GM19239 (cell line): ENCODE results near the gene FBXL3.

Experiments used
- DNase-seq: peaks from one replicate; pipeline ENCODE4 v3.0.0; 2011; ENCODE audit warnings: low spot score; ENCODE audit not compliant: insufficient read length
- FAIRE-seq: peaks from 2 replicates; lab custom pipeline; 2011; peaks lifted over from hg19 to GRCh38; lab: Jason Lieb, UNC

FBXL3 gene, protein sequence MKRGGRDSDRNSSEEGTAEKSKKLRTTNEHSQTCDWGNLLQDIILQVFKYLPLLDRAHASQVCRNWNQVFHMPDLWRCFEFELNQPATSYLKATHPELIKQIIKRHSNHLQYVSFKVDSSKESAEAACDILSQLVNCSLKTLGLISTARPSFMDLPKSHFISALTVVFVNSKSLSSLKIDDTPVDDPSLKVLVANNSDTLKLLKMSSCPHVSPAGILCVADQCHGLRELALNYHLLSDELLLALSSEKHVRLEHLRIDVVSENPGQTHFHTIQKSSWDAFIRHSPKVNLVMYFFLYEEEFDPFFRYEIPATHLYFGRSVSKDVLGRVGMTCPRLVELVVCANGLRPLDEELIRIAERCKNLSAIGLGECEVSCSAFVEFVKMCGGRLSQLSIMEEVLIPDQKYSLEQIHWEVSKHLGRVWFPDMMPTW

DNA sequence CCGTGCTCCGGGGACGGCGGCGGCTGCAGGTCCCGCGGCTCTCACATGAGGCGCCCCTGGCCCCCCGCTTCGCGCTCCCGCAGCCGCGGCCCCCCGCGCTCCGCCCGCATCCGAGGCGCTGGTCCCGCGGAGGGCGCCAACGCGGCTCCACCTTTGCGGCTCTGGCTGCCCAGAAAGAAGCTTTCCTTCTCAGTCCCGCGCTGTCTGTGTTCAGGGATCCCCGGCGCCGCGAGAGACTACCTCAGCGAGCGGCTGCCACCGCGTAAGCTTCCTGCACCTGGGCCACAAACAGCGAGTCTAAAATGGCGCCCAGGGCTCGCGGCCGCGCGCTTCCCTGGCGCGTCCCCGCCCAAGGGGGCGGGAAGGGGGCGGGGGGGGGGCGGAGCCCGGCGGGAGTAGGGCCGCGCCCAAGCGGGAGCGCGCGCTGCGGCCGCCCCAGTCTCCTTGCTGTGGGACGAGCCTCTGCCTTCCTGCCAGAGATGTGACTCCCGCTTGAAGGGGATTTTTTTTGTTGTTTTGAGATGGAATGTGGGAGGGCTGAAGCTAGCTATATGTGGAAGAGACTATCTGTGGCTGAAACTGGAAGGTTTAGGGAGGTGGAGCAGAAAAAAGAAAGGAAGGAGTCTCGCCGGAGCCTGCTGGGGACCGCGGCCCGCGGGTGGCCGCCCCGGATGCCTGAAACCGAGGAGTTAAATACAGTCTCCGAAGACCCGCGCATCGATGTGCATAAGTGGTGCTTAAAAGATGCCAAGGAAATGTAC, at the start of gene FBXL3:
Gene FBXL3 (minus strand): TSS at position 299 of the 761 bp plus-strand sequence. CDS start 5,299 bp downstream, outside the sequence.
- FAIRE-seq: peak; percentile 82
- DNase-seq: peak; percentile 77

DNA sequence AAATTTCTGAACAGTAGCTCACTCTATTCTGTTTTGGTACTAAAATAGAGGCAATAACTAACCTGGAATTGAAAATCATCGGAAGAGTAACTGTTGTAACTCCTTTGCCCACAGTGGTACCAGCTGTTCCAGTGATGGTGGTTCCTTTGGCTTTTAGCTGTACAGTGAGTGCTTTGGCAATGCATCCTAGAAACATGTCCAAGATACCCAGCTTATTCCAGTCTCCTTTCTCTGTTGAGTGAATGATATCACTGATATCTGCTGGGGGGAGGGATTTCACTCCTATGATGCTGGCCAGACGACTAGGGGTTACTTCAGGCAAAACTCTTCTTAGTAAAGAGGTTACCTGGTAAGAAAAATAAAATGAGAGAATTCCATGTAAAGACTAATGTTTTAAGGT, 40.6 kb upstream of the FBXL3 start:
- FAIRE-seq: no peak

DNA sequence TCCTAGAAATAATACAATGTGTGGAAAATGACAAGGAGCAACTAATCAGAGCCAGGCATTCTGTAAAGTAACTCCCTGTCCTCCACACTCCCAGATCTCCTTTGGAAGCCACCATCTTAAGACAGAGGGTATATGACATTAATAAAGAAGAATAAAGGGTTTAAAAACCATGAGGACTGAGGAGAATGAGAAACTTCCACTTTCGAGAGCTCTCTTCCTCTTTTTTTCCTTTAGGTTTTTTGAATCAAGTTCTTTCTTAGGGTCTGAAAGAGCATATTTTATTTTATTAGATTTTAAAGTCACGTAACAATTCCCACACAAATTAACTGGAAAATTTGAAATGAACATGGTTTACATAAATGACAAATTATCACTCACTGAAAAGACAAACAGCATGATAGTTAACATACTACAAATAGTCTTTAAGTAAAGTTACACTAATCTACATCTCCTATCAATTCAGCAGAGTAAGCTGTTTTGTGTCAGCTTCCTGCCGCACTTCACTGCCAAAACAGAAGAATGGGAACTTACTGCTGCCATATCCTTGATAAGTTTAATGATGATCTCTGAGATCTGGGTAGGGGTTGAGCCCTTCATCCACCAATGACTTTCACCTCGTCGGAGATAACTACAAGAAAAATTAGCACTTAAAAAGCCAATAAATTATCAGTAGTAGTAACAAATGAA, 38.6 kb upstream of the FBXL3 start:
- DNase-seq: no peak
- FAIRE-seq: peak; percentile 37

More for the DNA sequence above, 40.6 kb upstream of the FBXL3 start:
- no peak for DNase-seq

DNA sequence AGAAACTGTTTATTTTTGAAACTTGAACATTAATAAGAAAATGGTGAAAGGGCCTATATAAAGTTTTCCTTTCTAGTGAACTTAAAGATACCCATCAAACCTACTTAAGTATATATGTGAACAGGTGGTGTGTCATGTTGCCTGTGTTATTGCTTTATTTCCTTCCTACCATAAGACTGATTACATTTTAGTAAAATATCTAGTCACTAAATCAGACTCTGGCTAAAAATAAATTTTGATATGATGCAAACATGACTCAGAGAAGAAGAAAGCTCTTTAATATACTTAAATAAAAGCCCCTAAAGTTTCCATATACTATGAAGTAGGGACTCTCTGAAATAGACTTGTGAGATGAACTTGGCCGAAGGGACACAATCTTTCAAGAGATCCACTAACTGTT, 35.1 kb upstream of the FBXL3 start:
- no peak for FAIRE-seq

DNA sequence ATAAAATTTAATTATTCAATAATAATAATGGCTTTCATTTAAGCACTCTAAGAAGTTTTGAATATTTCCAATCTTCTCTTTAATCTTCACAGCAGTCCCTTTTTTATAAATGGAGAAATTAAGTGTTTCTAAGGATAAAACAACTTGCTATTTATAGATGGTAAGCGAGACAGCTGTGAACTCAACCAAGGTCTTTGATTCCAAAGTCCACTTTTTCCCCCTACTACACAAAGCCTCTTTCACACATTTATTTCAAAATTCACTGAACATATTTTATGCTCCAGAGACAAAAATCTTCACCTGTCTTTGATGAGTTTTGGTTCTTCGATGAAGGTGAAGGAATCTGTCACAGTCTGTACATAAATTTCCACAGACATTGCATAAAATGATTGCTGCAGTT, 34.4 kb upstream of the FBXL3 start:
- FAIRE-seq (no peak), DNase-seq (no peak)

More for the DNA sequence above, 35.1 kb upstream of the FBXL3 start:
- DNase-seq: no peak

DNA sequence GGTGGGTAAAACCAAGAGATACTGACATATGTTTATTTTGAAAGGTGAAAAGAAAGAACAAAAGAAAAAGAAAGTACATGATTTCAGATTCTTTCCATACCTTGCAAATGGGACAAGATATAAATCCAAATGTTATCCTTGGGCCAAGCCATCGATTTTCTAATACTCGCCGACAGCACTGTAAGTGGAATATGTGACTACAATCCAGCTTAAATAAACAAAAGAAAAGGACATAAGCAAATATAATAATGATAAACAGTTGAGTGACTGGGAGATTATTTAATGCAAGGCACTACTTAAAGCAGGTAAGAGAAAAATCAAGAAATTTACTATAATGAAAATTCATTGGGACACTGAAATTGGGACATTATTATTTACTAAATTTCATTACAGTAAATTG, 29.9 kb upstream of the FBXL3 start:
- no peak for FAIRE-seq
- DNase-seq: no peak

DNA sequence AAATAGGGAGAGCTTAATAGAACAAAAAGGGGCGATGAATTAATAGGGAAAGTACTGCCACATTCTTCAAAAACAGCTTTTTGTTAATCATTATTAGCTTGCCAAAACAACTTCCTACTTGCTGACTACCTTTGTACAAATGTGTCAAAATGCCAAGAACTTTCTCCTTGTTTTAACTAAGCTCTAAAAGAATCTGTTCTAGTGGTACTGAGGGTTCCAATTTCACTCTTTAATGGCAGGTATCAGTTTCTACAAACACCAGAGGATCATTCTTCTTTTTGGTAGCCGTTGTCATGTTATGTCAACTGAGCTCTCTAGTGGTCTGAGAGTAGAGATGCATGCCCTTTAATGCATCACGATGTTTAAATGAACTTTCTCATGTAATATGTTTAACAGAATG, 29.4 kb upstream of the FBXL3 start:
- peak; percentile 57 for FAIRE-seq

DNA sequence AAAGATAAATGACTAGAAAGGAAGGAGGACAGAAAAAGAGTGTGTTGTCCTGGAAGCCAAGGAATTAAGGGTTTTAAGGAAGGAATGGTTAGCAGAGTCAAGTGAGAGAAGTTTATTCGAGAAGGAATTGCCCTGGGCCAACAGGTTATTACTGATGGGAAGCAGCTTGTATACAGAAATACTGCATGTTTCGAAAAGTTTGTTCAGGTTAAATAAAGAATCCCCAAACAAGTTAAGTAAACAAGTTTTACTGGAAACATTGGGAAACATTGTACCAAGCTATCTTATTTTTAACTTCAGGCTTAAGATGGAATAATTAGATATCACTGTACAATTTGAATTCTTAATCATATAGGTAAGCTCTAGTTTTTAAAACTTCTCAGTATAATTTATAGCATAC, 28.2 kb upstream of the FBXL3 start:
- FAIRE-seq (no peak), DNase-seq (no peak)

More for the DNA sequence above, 29.4 kb upstream of the FBXL3 start:
- DNase-seq: no peak

DNA sequence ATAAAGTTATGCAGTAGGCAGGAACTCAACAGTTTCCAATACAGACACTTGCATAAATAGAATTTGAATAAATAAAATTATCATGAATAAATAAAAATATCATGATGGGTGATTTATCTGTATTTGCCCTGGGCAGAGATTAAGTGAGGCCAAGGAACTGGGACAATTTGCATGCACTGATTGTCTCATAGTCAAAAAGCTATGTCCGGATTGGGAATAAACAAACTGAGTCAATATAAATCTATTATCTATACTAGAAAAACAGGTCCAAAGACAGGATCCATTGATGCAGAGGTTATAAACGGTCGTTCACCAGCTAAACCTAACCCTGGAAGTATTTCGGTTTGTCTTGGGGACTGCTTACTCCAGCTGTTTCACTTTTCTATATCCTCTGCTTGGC, 26.2 kb upstream of the FBXL3 start:
- DNase-seq (no peak), FAIRE-seq (no peak)

DNA sequence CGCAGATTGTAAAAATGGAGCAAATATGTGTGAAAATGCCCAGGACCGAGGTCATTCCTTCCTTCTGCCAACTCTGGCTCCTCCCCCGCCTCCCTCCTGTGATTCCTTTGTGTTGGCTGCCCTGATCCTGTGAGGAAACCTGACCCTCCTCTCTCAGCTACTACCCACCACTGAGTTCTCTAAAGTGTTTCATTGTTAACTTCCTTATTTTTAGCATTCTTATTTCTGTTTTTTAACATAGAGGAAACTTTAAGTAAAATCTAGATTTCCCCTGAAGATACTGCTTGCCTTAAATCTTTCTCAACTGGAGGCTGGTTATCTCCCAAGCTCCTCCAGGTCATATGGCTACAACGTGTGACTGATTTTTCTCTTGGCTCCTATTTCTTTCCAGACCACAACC, 21.7 kb upstream of the FBXL3 start:
- no peak for DNase-seq
- peak; percentile 21 for FAIRE-seq

DNA sequence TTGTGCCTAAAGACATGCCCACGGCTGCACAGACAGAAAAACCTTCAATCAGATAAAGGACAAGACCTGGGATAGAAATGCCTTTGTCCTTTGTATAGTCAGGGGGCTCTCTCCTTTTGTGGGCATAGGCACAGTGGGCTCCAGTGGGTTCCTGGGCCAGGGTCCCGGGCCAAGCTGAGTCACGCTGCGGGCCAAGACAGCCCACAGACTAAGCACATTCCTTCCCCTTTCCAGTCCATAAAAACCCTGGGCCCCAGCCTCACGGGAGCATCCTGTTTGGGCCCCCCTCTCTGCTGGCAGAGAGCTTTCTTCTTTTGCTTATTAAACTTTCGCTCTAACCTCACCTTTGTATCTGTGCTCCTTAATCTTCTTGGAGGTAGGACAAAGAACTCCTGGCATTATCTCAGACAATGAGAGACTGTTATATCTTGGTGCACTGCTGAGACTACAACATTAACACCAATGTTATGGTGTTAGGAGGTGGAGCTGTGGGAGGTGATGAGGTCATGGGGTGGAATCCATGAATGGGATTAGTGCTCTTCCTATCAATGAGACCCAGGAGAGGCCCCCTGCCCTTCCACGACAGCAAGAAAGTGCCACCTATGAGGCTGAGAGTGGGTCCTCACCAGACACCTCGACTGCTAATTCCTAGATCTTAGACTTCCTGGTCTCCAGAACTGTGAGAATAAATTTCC, 20.8 kb upstream of the FBXL3 start:
- FAIRE-seq: no peak
- DNase-seq: no peak

DNA sequence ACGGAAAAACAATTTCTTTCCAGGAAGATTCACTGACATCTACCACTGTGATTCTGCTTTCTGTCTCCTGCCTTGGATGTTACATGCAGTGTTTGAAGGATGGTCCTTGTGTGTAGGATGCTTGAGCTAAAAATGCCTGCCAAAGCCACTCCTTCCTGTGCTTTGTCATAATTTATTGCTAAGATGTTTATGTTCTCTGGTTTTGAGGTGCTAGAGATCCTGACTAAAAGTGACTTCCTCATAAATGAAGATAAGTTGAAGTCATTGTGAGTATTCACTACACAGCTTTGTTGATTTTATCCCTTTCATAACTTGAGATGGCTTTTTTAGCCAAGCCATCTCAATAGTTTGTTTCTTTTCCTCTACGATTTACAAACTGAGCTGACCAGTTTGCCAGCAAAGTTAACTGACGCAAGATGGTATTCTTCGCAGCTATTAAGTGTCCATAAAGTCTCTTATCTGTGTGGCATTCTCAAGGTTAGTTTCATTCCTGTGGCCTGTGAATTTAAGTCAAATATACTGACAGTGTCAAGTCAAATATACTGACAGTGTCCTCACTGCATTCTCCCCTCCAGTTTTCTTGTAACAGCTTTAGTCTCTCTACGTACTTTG, 15.7 kb upstream of the FBXL3 start:
- FAIRE-seq (peak; percentile 8), DNase-seq (no peak)

DNA sequence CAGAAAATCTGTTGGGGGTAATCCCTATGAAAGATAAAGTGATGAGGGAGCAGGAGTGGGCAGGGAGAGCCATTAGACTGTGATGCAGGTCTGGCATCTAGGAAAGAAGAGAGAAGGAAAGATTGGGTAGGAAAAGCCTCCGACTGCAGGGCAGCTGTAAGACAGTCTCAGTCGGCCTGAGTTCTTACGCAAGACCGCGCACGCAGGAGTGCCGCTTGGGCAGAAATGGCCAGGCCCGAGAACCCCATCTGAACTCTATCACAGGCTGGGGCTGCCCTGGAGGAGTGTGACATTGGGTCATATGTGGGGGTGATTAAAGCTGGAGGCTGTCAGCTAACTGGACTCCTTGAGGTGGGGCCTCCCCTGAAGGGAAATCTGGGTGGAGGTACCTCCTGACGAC, 13.9 kb upstream of the FBXL3 start:
- no peak for DNase-seq
- no peak for FAIRE-seq

DNA sequence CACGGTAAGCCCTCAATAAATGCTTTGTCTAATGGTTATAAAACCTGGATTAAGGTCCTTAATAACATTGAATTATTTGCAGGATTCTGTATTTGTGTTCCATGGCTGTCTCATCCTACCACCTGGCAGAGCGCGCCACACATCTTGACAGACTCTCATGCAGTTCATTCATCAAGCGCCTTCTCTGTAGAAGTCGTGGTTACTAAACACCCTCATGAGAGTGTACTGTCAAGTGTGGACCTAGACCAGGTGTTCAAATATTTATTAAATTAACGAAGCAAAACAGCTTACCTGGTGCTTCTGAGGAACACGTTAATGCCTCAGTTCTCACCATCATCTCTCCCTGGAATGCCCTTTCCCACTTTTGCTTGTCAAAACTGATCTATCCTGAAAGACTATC, 13.1 kb upstream of the FBXL3 start:
- FAIRE-seq: no peak
- no peak for DNase-seq

DNA sequence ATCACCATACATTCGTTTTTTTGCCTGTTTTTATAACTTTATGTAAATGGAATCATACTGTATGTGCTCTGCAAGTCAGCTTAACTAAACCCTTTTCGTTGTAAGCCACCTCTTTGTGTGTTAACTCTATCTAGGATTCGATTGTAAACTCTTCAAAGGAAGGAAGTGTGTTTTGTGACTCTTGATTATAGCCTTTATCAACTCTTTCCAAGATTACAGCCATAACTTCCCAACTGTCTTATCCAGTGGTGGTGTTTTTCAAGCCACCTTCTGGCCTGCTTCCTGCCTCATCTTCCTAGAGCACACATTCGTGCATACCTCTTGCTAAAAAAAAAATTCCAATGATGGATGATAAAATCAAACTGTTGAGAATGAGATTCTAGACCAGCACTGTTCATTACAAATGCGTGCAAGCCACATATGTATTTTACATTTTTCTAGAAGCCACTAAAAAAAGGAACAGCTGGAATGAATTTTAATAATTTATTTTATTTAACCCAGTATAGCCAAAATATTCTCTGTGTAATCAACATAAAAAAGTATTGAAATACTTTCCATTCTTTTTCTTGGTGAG, 12.0 kb upstream of the FBXL3 start:
- DNase-seq: no peak
- no peak for FAIRE-seq

DNA sequence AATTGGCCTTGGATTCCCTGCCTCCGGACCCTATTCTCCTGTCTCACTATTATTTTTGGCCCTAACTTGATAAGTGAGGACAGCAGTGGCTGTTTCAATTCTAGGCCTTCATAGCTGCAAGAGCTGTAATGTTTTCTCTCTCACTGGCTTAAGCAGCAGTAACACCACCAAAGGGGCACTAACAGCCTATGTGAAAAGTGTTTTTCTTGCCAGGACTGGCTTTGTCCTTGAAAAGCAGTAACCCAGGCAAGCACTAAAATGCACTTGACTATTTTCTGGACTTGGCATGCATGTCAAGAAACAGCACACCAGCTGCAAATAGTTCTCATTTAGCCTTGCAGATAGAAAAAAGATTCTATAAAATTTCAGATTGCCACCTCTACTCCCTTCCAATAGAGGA, 9.3 kb upstream of the FBXL3 start:
- no peak for FAIRE-seq

DNA sequence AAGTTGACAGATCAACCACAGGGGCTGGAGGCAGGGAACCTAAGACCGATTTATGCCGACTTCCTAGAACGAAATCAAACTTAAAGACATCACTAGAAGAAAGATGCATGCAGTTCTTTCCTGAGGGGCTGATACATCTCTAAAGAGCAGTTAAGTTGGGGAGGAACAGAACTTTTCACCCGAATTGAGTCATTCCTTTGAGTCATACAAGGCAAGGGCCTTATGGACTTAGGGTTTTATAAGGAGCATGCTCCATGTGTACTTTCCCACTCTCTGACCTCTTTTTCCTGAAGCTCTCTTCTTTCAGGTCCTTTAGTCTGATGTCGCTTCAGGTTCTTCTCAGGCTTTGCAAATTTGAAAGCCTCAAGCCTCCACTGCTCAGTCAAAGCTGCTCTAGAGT, 7.9 kb upstream of the FBXL3 start:
- DNase-seq (no peak), FAIRE-seq (no peak)

More for the DNA sequence above, 9.3 kb upstream of the FBXL3 start:
- no peak for DNase-seq

DNA sequence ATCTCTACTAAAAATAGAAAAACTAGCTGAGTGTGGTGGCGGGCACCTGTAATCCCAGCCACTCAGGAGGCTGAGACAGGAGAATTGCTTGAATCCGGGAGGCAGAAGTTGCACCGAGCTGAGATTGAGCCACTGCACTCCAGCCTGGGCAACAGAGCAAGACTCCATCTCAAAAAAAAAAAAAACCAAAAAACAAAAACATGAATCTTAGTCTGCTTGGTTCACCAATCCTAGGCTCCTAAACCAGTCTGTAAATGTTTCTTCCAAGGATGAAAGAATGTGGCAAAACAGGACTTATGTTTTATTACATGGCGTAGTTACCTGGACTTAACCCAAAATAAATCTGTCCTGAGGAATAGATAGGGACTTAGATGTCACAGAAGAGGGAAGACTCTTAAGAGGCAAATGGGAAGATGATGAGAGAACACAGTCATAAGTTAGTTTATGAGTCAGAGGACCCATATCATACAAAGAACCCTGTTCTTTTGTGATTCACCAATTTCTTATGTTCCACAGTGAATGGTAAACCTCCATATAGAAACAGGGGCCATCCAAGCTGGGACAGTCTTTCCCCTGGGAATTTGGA, 6.9 kb upstream of the FBXL3 start:
- no peak for DNase-seq
- FAIRE-seq: no peak

DNA sequence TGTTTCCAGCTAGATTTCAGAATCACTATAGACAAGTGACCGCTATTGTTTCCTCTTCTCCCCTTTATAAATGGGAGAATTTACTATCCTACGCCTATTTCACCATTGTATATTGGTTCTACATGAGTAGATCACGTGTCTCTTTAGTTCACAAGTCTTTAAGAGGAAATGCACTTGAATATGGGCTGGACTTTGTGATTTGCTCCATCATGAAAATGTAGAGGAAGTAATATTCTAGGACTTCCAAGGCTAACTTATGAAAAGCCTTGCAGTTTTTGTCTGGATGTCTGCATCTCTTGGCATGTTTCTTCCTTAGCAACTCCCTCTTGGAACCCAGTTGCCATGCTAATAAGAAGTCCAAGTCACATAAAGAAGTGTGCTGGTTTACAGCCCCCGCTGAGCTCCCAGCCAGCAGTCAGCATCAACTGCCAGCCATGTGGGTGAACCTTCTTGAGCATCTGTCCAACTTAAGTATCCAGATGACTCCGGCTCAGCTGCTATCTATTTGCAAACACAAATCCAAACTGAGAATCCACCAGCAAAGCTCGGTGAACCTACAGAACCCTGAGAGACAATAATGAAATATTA, 4.8 kb upstream of the FBXL3 start:
- FAIRE-seq (no peak), DNase-seq (no peak)
